PFSK-1 (cell line): Measurements from ENCODE around the gene DPM2.

ENCODE experiments used
- POLR2AphosphoS5 ChIP-seq: IDR thresholded peaks from 2 replicates; pipeline ENCODE4 v1.6.1; 2012; ENCODE audit warnings: low read depth, mild to moderate bottlenecking, control low read depth, low read length, moderate library complexity
- SIN3A ChIP-seq: IDR thresholded peaks from 2 replicates; pipeline ENCODE4 v1.6.1; 2012; ENCODE audit warnings: mild to moderate bottlenecking, low read length, moderate library complexity, borderline replicate concordance; ENCODE audit not compliant: insufficient read depth
- TAF1 ChIP-seq: IDR thresholded peaks from 2 replicates; pipeline ENCODE4 v1.6.1; 2012; ENCODE audit warnings: low read length, control low read depth, borderline replicate concordance; ENCODE audit not compliant: insufficient read depth
- TF ChIP-seq, protein P1 (sequence below), 2 experiments: IDR thresholded peaks; 2 replicates each; pipeline versions ENCODE4 v1.6.1 to v1.8.0; 2011 to 2012; ENCODE audit warnings: low read depth in 2 of 2, low read length in 2 of 2, control low read depth in 1 of 2, inconsistent platforms in 1 of 2, mild to moderate bottlenecking in 1 of 2, moderate library complexity in 1 of 2; ENCODE audit not compliant: insufficient read depth in 1 of 2

DNA sequence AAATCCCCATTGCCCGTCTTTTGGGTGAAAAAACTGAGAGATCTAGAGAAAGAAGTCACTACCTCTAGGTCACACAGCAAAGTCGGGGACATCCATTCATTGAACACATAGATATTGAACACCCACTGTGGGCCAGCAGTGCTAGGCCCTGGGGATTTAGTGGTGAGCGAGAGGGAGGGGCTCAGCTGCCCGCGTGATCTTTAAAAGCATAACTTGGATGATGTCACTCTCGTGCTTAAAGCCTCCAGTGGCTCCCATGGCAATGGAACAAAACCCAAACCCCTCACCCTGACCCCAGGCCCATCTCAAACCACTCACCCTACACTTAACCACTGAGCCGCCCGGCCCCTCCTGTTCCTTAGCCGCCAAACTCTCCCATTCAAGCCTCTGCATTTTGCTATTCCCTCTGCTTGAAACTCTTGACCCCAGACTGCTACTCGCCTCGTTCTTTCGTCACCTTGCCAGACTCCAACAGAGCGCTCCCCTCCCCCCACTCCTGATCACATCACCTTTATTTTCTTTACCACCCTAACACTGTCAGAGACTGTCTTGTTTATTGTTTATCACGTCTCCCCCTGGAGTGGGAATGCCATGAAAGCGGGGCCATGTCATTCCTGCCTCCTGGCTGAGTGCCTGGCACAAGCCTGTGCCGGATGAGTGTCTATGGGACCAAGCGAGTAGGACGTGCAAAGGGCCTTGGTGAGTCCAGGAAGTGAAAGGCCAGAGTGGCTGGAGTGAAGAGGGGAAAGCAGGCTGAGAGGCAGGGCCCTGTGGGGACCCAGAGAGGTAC lies 6.4 kb downstream of the DPM2 start:
- TF ChIP-seq POLR2AphosphoS5, result 0 out of 2 replicates have a peak, but pooled peaks have one; percentile 38
- TF ChIP-seq, protein P1, sequence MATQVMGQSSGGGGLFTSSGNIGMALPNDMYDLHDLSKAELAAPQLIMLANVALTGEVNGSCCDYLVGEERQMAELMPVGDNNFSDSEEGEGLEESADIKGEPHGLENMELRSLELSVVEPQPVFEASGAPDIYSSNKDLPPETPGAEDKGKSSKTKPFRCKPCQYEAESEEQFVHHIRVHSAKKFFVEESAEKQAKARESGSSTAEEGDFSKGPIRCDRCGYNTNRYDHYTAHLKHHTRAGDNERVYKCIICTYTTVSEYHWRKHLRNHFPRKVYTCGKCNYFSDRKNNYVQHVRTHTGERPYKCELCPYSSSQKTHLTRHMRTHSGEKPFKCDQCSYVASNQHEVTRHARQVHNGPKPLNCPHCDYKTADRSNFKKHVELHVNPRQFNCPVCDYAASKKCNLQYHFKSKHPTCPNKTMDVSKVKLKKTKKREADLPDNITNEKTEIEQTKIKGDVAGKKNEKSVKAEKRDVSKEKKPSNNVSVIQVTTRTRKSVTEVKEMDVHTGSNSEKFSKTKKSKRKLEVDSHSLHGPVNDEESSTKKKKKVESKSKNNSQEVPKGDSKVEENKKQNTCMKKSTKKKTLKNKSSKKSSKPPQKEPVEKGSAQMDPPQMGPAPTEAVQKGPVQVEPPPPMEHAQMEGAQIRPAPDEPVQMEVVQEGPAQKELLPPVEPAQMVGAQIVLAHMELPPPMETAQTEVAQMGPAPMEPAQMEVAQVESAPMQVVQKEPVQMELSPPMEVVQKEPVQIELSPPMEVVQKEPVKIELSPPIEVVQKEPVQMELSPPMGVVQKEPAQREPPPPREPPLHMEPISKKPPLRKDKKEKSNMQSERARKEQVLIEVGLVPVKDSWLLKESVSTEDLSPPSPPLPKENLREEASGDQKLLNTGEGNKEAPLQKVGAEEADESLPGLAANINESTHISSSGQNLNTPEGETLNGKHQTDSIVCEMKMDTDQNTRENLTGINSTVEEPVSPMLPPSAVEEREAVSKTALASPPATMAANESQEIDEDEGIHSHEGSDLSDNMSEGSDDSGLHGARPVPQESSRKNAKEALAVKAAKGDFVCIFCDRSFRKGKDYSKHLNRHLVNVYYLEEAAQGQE (IDR thresholded peaks at IDR 0.05; ENCODE audit: insufficient read depth in 1 of 2, low read depth in 2 of 2, low read length in 2 of 2), result no peak
- no peak for TF ChIP-seq SIN3A
- no peak for TF ChIP-seq TAF1
